ENCODE data around the gene GLRX5.

The GLRX5 gene

GRCh38 chr14:95538801-95539509 lies 4.1 kb downstream of the GLRX5 start:
- Histone ChIP-seq H3K4me3 (ENCODE audit: low read depth, low read length) (no peak overlapping the region), H3K4me1 (ENCODE audit: control insufficient read depth, insufficient read depth, low read length) (peaks cover 16% of the 10 kb centered on the region), H3K9me3 (ENCODE audit: control insufficient read depth, insufficient read depth, low read depth, low read length) (no peaks in the 10 kb centered on the region), H3K36me3 (ENCODE audit: control insufficient read depth, insufficient read depth, low read length) (0 out of 2 replicates have a peak, but pooled peaks cover 4% of the 10 kb centered on the region), H3K27ac (ENCODE audit: low read depth, low read length) (no peak overlapping the region), H3K9ac (ENCODE audit: low read length) (no peak overlapping the region), H3K27me3 (ENCODE audit: control insufficient read depth, insufficient read depth, low read length) (no peaks in the 10 kb centered on the region)

GRCh38 chr14:95540236-95540855 lies 5.5 kb downstream of the GLRX5 start:
- Histone ChIP-seq H3K27ac (ENCODE audit: low read depth, low read length) (no peak overlapping the region), H3K4me3 (ENCODE audit: low read depth, low read length) (no peak overlapping the region), H3K27me3 (ENCODE audit: control insufficient read depth, insufficient read depth, low read length) (no peaks in the 10 kb centered on the region), H3K36me3 (ENCODE audit: control insufficient read depth, insufficient read depth, low read length) (peaks cover 14% of the 10 kb centered on the region; the same call in 1 of the 2 replicates), H3K9ac (ENCODE audit: low read length) (no peak overlapping the region), H3K9me3 (ENCODE audit: control insufficient read depth, insufficient read depth, low read depth, low read length) (no peaks in the 10 kb centered on the region), H3K4me1 (ENCODE audit: control insufficient read depth, insufficient read depth, low read length) (peaks cover 16% of the 10 kb centered on the region)

- H3K36me3 ChIP-seq (ENCODE audit: control insufficient read depth, insufficient read depth, low read length), result peaks cover 16% of the 10 kb centered on the region; the same call in 1 of the 2 replicates
- H3K9ac ChIP-seq (ENCODE audit: low read length), result no peak overlapping the region
- H3K4me3 ChIP-seq (ENCODE audit: low read depth, low read length), result no peak overlapping the region
- no peaks in the 10 kb centered on the region for H3K9me3 ChIP-seq (ENCODE audit: control insufficient read depth, insufficient read depth, low read depth, low read length)
- no peaks in the 10 kb centered on the region for H3K27me3 ChIP-seq (ENCODE audit: control insufficient read depth, insufficient read depth, low read length)
- no peak overlapping the region for H3K27ac ChIP-seq (ENCODE audit: low read depth, low read length)
- peaks cover 11% of the 10 kb centered on the region for H3K4me1 ChIP-seq (ENCODE audit: control insufficient read depth, insufficient read depth, low read length)
Observed at GRCh38 chr14:95541346-95541745, 6.5 kb downstream of the GLRX5 start.

- no peaks in the 10 kb centered on the region for H3K27me3 ChIP-seq (ENCODE audit: control insufficient read depth, insufficient read depth, low read length)
- no peak overlapping the region for H3K9ac ChIP-seq (ENCODE audit: low read length)
- no peaks in the 10 kb centered on the region for H3K9me3 ChIP-seq (ENCODE audit: control insufficient read depth, insufficient read depth, low read depth, low read length)
- no peak overlapping the region for H3K4me3 ChIP-seq (ENCODE audit: low read depth, low read length)
- H3K36me3 ChIP-seq (ENCODE audit: control insufficient read depth, insufficient read depth, low read length), result peaks cover 16% of the 10 kb centered on the region; the same call in 1 of the 2 replicates
- peaks cover 11% of the 10 kb centered on the region for H3K4me1 ChIP-seq (ENCODE audit: control insufficient read depth, insufficient read depth, low read length)
- H3K27ac ChIP-seq (ENCODE audit: low read depth, low read length), result no peak overlapping the region
Observed at GRCh38 chr14:95541932-95542930, 7.4 kb downstream of the GLRX5 start.

GRCh38 chr14:95543021-95543420 lies 8.2 kb downstream of the GLRX5 start:
- Histone ChIP-seq H3K27me3 (ENCODE audit: control insufficient read depth, insufficient read depth, low read length) (0 out of 2 replicates have a peak, but pooled peaks cover 2% of the 10 kb centered on the region), H3K9me3 (ENCODE audit: control insufficient read depth, insufficient read depth, low read depth, low read length) (no peaks in the 10 kb centered on the region), H3K9ac (ENCODE audit: low read length) (no peak overlapping the region), H3K4me1 (ENCODE audit: control insufficient read depth, insufficient read depth, low read length) (peaks cover 18% of the 10 kb centered on the region), H3K36me3 (ENCODE audit: control insufficient read depth, insufficient read depth, low read length) (peaks cover 16% of the 10 kb centered on the region; the same call in 1 of the 2 replicates), H3K27ac (ENCODE audit: low read depth, low read length) (no peak overlapping the region), H3K4me3 (ENCODE audit: low read depth, low read length) (no peak overlapping the region)

GRCh38 chr14:95544588-95544987 lies 9.7 kb downstream of the GLRX5 start:
- peaks cover 11% of the 10 kb centered on the region for H3K4me1 ChIP-seq (ENCODE audit: control insufficient read depth, insufficient read depth, low read length)
- no peak overlapping the region for H3K4me3 ChIP-seq (ENCODE audit: low read depth, low read length)
- no peak overlapping the region for H3K27ac ChIP-seq (ENCODE audit: low read depth, low read length)
- H3K27me3 ChIP-seq (ENCODE audit: control insufficient read depth, insufficient read depth, low read length), result peaks cover 9% of the 10 kb centered on the region; the same call in 1 of the 2 replicates
- peaks cover 19% of the 10 kb centered on the region; the same call in 1 of the 2 replicates for H3K36me3 ChIP-seq (ENCODE audit: control insufficient read depth, insufficient read depth, low read length)
- no peaks in the 10 kb centered on the region for H3K9me3 ChIP-seq (ENCODE audit: control insufficient read depth, insufficient read depth, low read depth, low read length)
- no peak overlapping the region for H3K9ac ChIP-seq (ENCODE audit: low read length)

GRCh38 chr14:95545515-95546168 lies 10.8 kb downstream of the GLRX5 start:
- Histone ChIP-seq H3K4me1 (ENCODE audit: control insufficient read depth, insufficient read depth, low read length) (peaks cover 11% of the 10 kb centered on the region), H3K4me3 (ENCODE audit: low read depth, low read length) (no peak overlapping the region), H3K27me3 (ENCODE audit: control insufficient read depth, insufficient read depth, low read length) (peaks cover 9% of the 10 kb centered on the region; the same call in 1 of the 2 replicates)

GRCh38 chr14:95547272-95547625 lies 12.4 kb downstream of the GLRX5 start:
- Histone ChIP-seq H3K9ac (ENCODE audit: low read length) (no peak overlapping the region), H3K36me3 (ENCODE audit: control insufficient read depth, insufficient read depth, low read length) (peaks cover 19% of the 10 kb centered on the region; the same call in 1 of the 2 replicates), H3K4me3 (ENCODE audit: low read depth, low read length) (no peak overlapping the region), H3K9me3 (ENCODE audit: control insufficient read depth, insufficient read depth, low read depth, low read length) (peaks cover 4% of the 10 kb centered on the region), H3K4me1 (ENCODE audit: control insufficient read depth, insufficient read depth, low read length) (peaks cover 11% of the 10 kb centered on the region), H3K27me3 (ENCODE audit: control insufficient read depth, insufficient read depth, low read length) (peaks cover 9% of the 10 kb centered on the region; the same call in 1 of the 2 replicates), H3K27ac (ENCODE audit: low read depth, low read length) (no peak overlapping the region)

More at GRCh38 chr14:95545515-95546168, 10.8 kb downstream of the GLRX5 start:
- H3K9ac ChIP-seq (ENCODE audit: low read length), result no peak overlapping the region
- H3K36me3 ChIP-seq (ENCODE audit: control insufficient read depth, insufficient read depth, low read length), result peaks cover 19% of the 10 kb centered on the region; the same call in 1 of the 2 replicates
- H3K9me3 ChIP-seq (ENCODE audit: control insufficient read depth, insufficient read depth, low read depth, low read length), result no peaks in the 10 kb centered on the region
- no peak overlapping the region for H3K27ac ChIP-seq (ENCODE audit: low read depth, low read length)

- peaks cover 13% of the 10 kb centered on the region; the same call in 1 of the 2 replicates for H3K27me3 ChIP-seq (ENCODE audit: control insufficient read depth, insufficient read depth, low read length)
- H3K36me3 ChIP-seq (ENCODE audit: control insufficient read depth, insufficient read depth, low read length), result peaks cover 19% of the 10 kb centered on the region; the same call in 1 of the 2 replicates
- H3K9me3 ChIP-seq (ENCODE audit: control insufficient read depth, insufficient read depth, low read depth, low read length), result peaks cover 4% of the 10 kb centered on the region
- peaks cover 11% of the 10 kb centered on the region for H3K4me1 ChIP-seq (ENCODE audit: control insufficient read depth, insufficient read depth, low read length)
- no peak overlapping the region for H3K4me3 ChIP-seq (ENCODE audit: low read depth, low read length)
- no peak overlapping the region for H3K9ac ChIP-seq (ENCODE audit: low read length)
- no peak overlapping the region for H3K27ac ChIP-seq (ENCODE audit: low read depth, low read length)
Observed at GRCh38 chr14:95547626-95548327, 12.9 kb downstream of the GLRX5 start.
